Activated naive CD8-positive, alpha-beta T cell treated with anti-CD3 and anti-CD28 coated beads, Interleukin-2, amount 50 U/mL, for 16 hours (primary cell): ENCODE results near the gene CCDC39.

ENCODE experiments used
- DNase-seq: peaks from one replicate; pipeline ENCODE4 v3.0.0-alpha.2; 2020; ENCODE audit warnings: low read depth, low spot score

The CCDC39 gene

DNA sequence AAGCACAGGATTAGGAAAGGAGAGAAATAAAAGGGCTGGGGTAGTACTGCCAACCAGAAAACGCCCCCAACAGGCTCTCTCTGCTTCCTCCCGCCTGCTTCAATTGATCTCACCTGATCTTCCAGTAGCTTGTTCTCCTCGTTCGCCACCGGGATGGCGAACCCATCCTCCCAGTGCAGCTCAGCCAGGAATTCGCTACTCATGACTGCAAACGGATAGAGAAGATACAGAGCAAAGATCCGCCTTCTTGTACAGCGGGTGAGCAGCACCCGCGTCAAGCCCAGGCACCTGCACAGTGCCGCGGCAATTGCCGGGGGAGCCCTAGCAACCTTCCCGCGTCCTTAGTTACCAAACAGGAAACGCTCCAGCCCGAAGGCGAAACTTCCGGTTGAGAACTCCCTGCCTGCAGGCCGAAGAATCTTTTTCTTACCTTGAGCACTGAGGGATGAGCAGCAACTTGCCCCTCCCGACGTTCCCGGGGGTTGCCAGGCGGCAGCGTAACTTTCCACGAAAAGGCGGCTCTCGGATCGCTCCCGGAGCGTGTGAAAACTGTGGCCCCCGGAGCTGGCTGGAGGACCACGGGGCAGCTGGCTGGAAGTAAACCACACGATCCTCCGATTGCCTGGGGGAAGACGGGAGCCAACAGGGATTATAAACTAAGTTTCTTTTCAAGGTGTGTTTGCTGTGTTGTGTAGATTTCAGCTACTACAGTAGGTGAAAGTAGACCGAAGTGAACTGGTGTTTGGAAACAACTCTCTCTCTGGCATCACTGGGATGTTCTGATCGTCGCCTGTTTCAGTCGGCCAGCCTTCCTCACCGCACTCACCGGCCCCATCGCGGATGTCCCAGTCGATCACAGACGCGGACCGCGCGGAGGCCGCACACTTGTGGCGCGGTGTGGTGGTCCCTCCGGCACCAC is at the start of gene CCDC39:
CCDC39 (minus strand) TSS at position 312 of the 919 bp plus-strand sequence; CDS start at position 203, 109 bp downstream.
- DNase-seq: peak; percentile 42

DNA sequence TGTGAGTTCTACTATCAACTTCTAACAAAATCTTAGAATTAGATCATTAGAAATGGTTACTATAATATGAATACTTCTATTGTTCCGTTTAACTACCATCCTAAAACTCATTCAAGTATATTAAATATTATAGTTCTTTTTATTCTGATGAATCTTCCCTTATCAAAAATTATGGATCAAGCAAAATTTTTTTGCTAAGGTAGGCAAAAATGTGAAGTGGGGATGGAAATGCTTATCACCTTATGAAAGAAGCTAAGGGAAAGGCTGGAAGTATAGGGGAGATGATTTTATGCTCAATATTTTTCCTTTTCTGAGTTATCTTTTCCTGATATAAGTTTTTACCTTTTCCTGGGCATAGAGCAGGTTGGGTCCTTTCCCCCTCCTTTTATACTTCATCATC is 40.7 kb upstream of the CCDC39 start:
- DNase-seq: no peak

DNA sequence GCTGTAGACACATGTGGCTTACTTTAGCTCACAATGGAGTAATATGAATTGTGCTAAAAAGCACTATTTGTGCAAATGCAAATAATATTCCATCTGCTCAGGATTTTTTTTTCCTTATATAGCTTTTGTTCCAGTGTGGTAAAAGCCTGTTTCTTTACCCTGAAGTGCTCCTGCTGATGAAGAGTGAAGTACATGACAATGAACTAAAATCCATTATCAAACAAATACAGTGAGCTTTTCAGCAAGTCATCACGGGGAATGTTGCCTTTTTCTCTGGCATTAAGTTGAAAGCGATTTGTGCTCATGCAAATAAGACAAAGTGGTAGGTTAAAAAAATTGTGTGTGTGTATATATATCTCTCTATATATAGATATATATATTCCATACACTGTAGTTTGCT is 28.6 kb upstream of the CCDC39 start:
- DNase-seq: no peak

DNA sequence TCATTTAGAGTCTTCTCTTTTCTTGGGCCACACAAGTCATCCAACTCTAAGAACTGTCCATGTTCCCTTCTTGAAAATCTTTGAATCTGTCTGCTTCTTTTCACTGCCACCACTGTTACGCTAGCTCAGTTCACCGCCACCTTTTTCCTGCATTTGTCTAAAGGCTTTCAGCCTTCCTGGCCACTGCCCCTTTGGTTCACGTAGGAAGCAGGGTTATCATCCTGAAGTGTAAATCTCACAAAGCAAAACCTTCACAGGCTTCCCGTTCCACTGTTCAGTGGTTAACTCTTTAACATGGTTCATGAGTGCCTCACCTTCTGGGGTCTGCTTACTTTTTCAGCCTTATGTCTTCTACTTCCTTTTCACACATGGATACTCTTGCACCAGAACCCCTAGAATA is 26.3 kb upstream of the CCDC39 start:
- DNase-seq: no peak

DNA sequence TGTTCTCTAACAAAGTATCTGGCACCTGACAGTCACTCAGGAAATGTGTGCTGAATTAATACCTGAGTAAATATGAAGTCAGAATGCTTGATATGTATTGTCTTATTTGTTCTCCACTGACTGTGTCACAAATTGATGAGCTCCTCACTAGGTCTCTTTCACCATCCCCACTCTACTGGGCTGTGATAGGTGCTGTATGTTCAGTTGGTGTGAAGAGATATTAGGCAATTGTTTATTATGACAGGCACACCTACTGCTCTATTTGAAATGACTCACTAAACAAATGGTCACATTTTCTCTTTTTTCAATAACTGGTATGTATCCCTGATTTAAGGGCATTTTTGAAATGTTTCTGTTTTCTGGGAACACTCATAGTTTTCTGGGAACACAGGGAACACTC is 25.2 kb upstream of the CCDC39 start:
- DNase-seq: no peak

DNA sequence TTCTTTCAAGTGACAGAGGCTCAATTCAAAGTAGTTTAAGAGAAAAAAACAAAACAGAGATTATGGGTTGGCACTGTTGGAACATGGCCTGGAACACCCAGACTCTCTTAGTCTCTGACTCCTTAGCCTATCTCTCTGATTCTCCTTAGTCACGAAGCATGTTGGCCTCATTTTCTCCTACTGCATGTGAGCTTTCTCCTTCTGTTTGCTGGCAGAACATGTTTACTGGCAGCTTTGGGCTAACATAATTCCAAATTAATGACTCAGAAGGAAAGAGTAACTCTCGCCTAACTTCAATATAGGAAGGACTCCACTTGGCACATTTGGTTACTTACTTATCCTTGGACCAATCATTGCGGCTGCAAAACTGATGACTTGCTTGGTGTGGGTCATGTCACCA is 21.7 kb upstream of the CCDC39 start:
- DNase-seq: no peak

DNA sequence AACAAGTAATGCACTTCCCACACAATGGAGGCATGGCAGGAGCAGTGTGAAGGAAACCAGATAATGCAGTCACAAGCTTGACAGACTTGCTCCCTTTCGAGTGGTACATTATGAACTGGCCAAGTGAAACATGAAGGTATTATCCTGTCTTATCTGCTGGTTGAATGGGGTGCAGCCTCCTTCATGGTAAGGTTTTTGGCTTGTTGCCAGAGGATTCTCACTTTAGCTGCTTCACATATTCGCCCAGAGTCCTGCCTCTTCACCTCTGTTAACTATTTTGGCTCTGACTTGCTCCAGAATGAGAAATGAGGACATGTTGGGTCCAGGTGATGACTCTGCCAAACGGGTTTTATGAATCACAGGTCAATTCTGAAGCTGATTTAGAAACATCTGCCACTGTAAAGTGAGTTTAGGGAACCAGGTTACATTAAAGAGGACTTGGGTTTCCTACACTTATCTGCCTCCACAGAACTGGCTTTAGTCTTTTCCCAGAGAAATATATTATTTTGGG is 19.5 kb upstream of the CCDC39 start:
- DNase-seq: no peak

DNA sequence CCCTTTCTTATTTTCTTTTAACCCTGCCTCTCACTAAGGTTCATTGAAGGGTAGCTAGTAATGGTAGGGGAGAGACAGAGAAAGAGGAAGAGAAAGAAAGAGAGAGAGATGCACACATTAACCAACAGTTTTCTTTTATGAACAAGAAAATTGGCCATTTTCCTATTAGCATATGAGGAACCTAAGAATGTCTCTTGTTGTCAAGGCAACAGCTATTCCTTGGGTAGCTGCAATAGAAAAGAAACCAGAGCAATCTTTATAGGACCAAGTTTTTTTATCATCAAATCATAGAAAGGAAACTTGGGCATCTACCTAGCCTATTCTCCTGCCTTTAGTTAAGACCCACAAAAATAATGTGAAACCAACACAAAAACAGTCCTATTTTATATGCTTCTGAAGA is 15.0 kb upstream of the CCDC39 start:
- DNase-seq: no peak

DNA sequence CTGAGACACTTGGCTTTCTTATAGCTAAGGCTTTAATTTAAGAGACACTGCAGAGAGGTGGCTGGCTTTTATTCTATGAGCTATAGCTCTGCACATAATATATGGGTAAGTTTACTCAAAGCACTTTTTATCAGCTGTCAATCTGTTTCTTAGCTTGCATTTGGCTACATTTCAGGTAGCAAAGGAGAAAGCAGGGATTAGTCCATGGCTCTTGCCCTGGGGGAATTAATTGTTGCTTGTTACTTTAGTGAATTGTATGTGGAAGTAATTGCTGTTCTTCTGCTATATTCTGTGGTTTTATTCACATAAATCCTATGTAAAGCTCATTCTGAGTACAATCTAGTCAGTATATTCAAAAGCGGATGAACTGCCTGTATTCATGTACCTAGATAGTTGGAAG is 14.4 kb upstream of the CCDC39 start:
- DNase-seq: no peak

DNA sequence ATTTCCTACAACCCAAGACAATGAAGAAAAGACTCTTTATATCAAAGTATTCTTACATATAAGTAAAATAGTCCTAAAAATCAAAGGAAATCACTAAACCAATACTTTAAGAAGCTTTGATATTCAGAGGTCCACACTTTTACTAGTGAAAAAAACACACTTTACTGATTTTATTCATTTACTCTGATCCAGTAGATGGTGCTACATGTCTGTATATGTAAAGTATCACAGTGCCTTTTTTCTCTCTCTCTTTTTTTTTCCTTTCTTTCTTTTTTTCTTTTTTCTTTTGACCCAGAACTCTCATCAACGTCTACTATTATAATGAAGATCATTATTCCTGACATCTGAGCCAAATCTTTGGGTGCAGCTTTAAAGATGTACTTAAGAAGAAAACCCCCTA is 10.8 kb upstream of the CCDC39 start:
- no peak for DNase-seq

DNA sequence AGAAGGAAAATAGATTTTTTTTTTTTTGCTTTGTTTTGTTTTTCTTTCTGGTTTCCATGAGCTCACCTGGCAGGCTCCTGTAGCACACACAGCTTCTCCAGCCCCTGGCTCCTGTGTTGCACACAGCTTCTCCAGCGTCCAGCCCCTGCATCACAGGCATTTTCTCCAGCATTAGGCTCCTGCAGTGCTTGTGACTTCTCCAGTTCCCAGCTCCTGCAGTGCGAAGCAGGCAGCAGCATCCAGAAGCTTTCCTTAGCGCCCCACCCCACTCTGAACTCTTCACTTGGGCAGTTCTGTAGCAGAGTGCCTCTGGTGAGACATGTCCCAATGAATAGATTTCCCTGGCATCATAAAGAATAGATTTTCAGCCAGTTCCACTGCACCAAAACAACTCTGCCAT is 5.5 kb upstream of the CCDC39 start:
- no peak for DNase-seq

DNA sequence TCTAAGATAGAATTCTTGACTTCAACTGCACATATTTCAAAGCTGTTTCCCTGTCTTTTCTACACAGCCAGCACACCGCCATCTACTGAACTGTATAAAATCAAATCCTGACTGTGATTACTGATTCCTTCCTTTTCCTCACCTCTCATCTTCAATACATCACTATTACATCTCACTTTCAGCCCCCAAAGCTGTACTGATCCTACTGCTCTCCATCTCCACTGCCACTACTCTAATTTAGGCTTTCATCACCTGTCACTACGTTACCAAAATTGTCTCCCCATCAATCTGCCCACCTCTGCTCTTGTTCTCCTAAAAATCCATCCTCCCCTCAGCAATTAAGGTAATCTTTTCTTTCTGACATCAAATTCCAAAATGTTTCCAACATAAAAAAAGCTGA is 4.5 kb upstream of the CCDC39 start:
- no peak for DNase-seq

DNA sequence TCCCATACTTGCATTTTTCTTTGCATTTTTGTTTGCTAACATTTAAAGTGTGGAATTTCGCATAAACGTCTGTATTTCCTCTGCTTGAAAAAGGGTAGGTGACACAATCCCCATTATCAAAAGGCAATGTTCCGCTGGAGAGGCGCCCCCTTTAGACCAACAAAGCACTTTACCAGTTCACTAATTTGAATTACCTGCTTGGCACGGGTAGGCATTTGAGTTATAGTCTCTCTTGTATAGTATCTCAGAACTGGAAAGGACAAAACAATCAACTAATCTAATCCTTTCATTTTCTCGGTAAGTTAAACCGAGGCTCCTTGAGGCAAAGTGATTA is 775 bp upstream of the CCDC39 start:
- DNase-seq: no peak

DNA sequence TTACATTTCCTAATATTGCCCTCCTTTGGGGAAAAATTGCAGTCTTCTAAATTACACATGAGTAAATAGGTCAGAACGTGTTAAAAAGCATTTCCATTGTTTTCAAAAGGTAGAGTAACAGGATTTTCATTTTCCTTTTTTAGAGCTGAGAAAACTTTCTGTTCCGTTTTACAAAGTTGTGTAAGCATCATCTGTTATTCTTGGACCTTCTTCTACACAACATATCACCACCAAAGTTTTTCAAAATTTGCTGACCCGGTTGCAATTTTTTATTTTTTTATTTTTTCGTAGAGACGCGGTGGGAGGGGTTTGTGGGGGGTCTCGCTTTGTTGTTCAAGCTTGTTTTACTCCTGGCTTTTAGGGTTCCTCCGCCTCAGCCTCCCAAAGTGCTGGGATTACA is 1.1 kb downstream of the CCDC39 start:
- DNase-seq: no peak

DNA sequence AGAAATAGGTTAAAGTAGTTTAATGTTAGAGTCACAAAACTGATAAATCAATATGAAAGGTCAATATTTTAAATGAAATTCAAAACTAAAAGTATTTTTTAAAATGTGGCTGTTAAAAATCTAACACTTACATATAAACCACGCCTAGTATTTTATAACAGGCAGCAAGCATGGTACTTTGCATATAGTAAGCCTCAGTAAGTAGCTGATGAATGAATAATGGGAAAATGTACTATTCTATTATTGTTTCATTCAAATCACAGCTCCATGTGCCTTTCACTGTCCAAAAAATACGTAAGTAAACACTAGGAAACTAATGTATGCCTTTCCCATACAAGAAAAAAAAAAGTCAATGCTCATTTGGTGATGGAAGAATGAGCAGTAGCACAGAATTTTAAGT is 17.8 kb downstream of the CCDC39 start:
- no peak for DNase-seq

DNA sequence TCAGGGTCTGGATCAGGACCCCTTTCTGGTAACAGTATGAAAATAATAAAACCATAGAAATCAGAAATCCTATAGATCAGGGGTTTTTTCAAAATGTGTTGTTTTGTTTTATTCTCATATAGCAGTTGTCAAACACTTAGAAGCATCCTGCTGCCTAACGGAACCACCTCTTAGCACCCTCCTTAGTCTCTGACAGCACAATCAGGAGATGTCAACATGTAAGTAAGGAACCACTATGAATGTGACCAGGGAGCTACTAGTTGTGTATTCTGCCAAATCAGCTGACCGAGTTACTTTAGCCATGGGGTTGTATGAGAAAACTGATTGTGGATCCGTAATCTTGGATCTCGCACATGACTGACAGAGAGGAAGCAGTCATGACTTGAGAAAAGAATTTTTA is 22.2 kb downstream of the CCDC39 start:
- no peak for DNase-seq

DNA sequence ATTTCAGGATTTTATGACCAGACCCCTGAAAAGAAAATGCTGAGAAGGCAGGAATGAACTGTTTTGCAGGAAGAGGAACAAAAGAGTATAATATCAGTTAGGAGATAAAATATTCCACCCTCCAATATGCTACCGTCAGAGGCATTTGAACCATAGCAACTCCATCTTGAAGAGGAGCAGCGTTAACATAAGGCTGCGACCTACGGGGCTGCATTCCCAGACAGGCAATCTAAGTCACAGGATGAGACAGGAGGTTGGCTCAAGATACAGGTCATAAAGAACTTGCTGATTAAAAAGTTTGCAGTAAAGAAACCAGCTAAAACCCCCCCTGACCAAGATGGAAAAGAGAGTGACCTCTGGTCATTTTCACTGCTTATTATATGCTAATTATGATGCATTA is 22.9 kb downstream of the CCDC39 start:
- DNase-seq: no peak

DNA sequence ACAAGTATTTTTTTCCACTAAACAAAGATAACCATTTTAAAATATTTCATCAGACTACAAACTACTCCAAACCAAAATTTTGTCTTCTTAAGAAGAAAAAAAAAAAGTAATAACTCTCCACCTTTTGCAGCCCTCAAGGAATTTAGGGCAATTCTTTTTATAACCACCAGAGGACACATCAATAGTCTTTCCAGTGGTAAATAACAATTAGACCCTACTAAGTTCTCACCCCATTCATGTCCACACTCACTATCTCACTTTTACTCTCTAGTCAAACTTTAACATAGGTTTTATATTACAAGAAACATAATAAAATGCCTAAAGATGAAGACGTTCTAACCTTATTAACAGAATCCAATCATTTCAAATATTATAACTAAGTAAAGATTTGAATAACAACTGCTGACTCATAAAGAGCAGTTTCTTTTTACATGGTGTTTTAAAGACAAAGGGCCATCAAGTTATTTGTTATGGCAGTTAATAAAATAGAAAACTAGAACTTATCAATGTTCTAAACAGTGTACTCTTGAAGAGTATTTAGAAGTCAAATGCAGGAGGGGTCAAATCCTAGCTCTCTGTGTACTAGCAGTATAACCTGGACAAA is 33.0 kb downstream of the CCDC39 start:
- no peak for DNase-seq

DNA sequence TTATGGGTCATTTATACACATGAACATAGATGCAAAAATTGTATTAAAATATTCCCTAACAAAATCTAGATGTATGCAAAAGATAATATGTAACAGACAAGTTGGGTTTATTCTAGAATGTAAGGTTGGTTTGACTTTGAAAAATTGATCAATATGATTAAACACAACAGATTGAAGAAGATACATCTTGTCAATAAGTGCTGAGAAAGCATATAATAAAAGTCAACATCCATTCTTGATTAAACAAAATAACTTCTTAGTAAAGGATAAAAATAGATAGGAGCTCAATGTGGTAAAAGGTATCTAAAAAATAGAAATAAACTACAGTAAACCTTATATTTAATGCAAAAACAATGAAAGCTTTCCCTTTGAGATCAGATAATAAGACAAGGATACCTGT is 38.3 kb downstream of the CCDC39 start:
- no peak for DNase-seq

DNA sequence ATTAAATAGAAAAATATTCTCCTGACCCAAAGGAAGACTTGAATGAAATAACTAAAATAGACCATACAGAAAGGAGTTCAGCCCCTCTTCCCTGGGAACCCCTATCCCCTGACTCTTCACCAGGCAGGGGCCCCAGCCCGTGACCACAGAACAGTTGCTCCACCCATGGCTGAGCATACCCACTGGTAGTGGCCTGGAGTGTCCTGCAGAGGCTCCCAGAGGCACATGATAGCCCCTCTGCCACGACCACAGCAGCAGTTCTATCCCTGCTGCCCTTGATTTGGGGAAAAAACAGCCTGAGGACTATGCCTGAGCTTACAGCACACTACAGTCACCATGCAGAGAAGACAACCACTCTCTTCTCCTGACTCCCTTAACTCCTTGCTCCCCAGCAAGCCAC is 45.6 kb downstream of the CCDC39 start:
- no peak for DNase-seq

DNA sequence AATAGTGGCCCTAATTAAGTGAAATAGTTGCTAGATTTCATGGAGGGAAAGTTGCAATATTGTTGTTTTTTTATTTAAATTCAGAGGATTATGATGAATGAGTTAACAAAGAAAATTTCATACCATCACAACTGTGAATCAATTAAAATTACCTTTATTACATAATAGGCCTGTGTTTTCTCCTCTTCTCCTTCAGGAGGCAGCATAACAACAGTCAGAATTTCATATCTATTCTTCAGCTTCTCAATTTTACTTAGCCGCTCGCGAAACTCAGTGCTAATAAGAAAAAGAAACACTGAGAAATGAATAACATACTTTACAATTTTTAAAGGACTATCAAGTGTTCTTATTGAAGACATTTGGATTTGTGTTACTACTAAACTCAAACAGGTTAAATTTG is 48.0 kb downstream of the CCDC39 start:
- no peak for DNase-seq

DNA sequence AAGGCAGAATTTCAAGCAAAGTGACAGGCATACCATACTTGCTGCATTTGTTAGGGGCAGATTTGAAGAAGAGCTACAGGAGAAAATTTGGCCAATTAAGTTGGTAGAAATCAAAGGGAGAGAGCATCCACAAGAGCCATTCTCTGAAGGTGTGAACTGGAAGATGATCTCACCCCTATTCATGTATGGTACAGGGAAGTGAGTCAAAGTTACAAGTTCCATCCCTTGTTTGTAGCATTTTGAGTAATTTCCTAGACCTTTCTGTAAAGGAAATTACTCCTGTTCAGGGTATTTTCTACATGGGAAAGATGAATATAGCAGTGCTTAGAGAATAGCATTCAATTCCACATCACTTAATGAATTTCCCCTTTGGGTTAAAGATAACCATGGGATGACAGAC is 48.9 kb downstream of the CCDC39 start:
- DNase-seq: no peak

DNA sequence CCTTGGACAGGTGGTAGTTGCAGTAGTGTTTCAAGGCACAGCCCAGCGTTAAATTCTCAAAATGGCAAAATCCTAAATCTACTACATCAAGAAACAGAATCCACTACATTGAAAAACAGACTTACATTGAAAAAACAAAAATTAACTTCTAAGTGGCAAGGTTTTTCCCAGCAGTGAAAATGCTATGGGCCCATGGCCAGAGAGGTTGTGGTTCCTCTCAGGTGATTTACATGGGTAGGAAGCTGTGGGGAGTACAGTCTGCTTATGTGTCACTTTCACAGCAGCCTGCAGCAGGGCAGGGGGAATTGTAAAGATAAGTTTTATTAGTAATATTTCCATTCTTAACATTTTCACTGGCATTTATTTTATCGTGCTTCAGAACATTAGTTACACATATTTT is 52.4 kb downstream of the CCDC39 start:
- no peak for DNase-seq
